A549 (cell line): ENCODE data around the gene MBNL1. TPM values are rescaled to one million over a fixed set of nuclear protein-coding genes. Genes with fewer than 3 reads are reported as not detected.

Experiments
- ATAC-seq, 2 experiments: fragments of 200-7000 bp in 1 of 2; fragments of >200 bp in 1 of 2; cut with Nextera tagmentation in 1 of 2; cut with Tn5 transposase in 1 of 2; 3 replicates each; pipeline versions ENCODE4 v1.8.0 to v1.9.1; 2018 to 2020; ENCODE audit warnings: mild to moderate bottlenecking in 1 of 2, moderate library complexity in 1 of 2
- CTCF ChIA-PET: fragments of 300-600 bp; sonication (Branson Sonifier 250); formaldehyde crosslinking; extraction: SDS; loops from one replicate; lab custom pipeline; 2021; ENCODE audit warnings: antibody characterized with exemption, inconsistent platforms; lab: Yijun Ruan, JAX
- POLR2A ChIA-PET: fragments of 350-600 bp; formaldehyde crosslinking; extraction: SDS; loops from one replicate; lab custom pipeline; 2021; ENCODE audit warnings: antibody characterized with exemption, inconsistent platforms; lab: Yijun Ruan, JAX
- DNase-seq, 2 experiments: peaks; one replicate each; pipeline versions ENCODE4 v3.0.0 to v3.0.0-alpha.2; 2011 to 2016; ENCODE audit warnings: low read depth in 1 of 2, low spot score in 1 of 2
- FAIRE-seq: peaks from 2 replicates; lab custom pipeline; 2011; peaks lifted over from hg19 to GRCh38; lab: Jason Lieb, UNC
- H3K27ac ChIP-seq, 2 experiments: fragments of >200 bp; sonication (Bioruptor Twin); formaldehyde crosslinking; 3 replicates each; pipeline ENCODE4 v1.5.1; 2016 to 2017
- H3K4me1 ChIP-seq: fragments of >200 bp; sonication (Bioruptor Twin); formaldehyde crosslinking; 3 replicates; pipeline ENCODE4 v1.6.1; 2016
- H3K4me2 ChIP-seq: fragments of >200 bp; sonication (Bioruptor Twin); formaldehyde crosslinking; 3 replicates; pipeline ENCODE4 v1.6.1; 2016
- H3K4me3 ChIP-seq: fragments of >200 bp; sonication (Bioruptor Twin); formaldehyde crosslinking; 3 replicates; pipeline ENCODE4 v1.5.1; 2016
- H3K9me3 ChIP-seq: fragments of >200 bp; sonication (Bioruptor Twin); formaldehyde crosslinking; 3 replicates; pipeline ENCODE4 v1.6.1; 2016
- BHLHE40 ChIP-seq: IDR thresholded peaks from 2 replicates; pipeline ENCODE4 v1.6.1; 2012; ENCODE audit warnings: low read depth, low read length, inconsistent platforms
- CTCF ChIP-seq: fragments of >200 bp; sonication (Bioruptor Twin); formaldehyde crosslinking; IDR thresholded peaks from 3 replicates; pipeline ENCODE4 v1.5.1; 2016
- ELK1 ChIP-seq: fragments of 150-350 bp; IDR thresholded peaks from 2 replicates; pipeline ENCODE4 v1.6.1; 2014; ENCODE audit warnings: low read depth, mild to moderate bottlenecking, low read length
- EP300 ChIP-seq, 2 experiments: fragments of >200 bp; sonication (Bioruptor Twin); formaldehyde crosslinking; IDR thresholded peaks; 2 replicates in 1 of 2; 3 replicates in 1 of 2; pipeline ENCODE4 v1.6.1; 2016 to 2017
- ESRRA ChIP-seq: fragments of 150-350 bp; IDR thresholded peaks from 2 replicates; pipeline ENCODE4 v1.6.1; 2014; ENCODE audit warnings: mild to moderate bottlenecking, low read length, borderline replicate concordance
- FOSL2 ChIP-seq, 2 experiments: fragments of 450-650 bp in 1 of 2; fragments of >200 bp in 1 of 2; sonication (Bioruptor Twin) in 1 of 2; formaldehyde crosslinking; IDR thresholded peaks; 2 replicates each; pipeline versions ENCODE4 v1.5.0 to v1.6.1; 2016 to 2020; ENCODE audit warnings: mild to moderate bottlenecking in 1 of 2, moderate library complexity in 1 of 2
- GATA3 ChIP-seq: IDR thresholded peaks from 2 replicates; pipeline ENCODE4 v1.6.1; 2012; ENCODE audit warnings: borderline replicate concordance
- HDAC2 ChIP-seq: fragments of 200-600 bp; sonication (generic); IDR thresholded peaks from 2 replicates; pipeline ENCODE4 v1.6.1; 2016
- HES2 ChIP-seq: fragments of >200 bp; sonication (Bioruptor Twin); formaldehyde crosslinking; IDR thresholded peaks from 2 replicates; pipeline ENCODE4 v1.6.1; 2016
- HEYL ChIP-seq: fragments of 250-450 bp; sonication (Bioruptor Pico); IDR thresholded peaks from 2 replicates; pipeline ENCODE4 v1.8.0; 2021; ENCODE audit warnings: mild to moderate bottlenecking, moderate library complexity
- HOXB5 ChIP-seq: fragments of 250-450 bp; sonication (Bioruptor Pico); IDR thresholded peaks from 2 replicates; pipeline ENCODE4 v1.5.0; 2020; ENCODE audit warnings: mild to moderate bottlenecking, moderate library complexity
- JUN ChIP-seq, 2 experiments: fragments of >200 bp; sonication (Bioruptor Twin); formaldehyde crosslinking; IDR thresholded peaks; 2 replicates in 1 of 2; 3 replicates in 1 of 2; pipeline ENCODE4 v1.6.1; 2016 to 2017
- JUNB ChIP-seq: fragments of >200 bp; sonication (Bioruptor Twin); formaldehyde crosslinking; IDR thresholded peaks from 2 replicates; pipeline ENCODE4 v1.6.1; 2016
- KDM1A ChIP-seq: fragments of 200-600 bp; sonication (generic); IDR thresholded peaks from 2 replicates; pipeline ENCODE4 v1.6.1; 2016; ENCODE audit warnings: low read depth, mild to moderate bottlenecking
- KDM5A ChIP-seq: fragments of 200-600 bp; sonication (generic); IDR thresholded peaks from 2 replicates; pipeline ENCODE4 v1.6.1; 2016; ENCODE audit warnings: antibody characterized with exemption, mild to moderate bottlenecking
- MAFK ChIP-seq: fragments of 450-650 bp; IDR thresholded peaks from 2 replicates; pipeline ENCODE4 v1.6.1; 2014; ENCODE audit not compliant: partially characterized antibody
- MAX ChIP-seq: IDR thresholded peaks from 2 replicates; pipeline ENCODE4 v1.6.1; 2012
- MAZ ChIP-seq: fragments of 150-350 bp; IDR thresholded peaks from 2 replicates; pipeline ENCODE4 v1.6.1; 2014; ENCODE audit warnings: antibody characterized with exemption, low read depth, low read length, borderline replicate concordance
- NFE2L2 ChIP-seq: fragments of 150-350 bp; conservative IDR thresholded peaks from 2 replicates; pipeline ENCODE4 v1.6.1; 2014; ENCODE audit warnings: low read length
- NPAS2 ChIP-seq: fragments of 250-450 bp; sonication (Bioruptor Pico); IDR thresholded peaks from 2 replicates; pipeline ENCODE4 v1.8.0; 2022; ENCODE audit warnings: mild to moderate bottlenecking, moderate library complexity, borderline replicate concordance
- NR3C1 ChIP-seq: fragments of >200 bp; sonication (Bioruptor Twin); formaldehyde crosslinking; IDR thresholded peaks from 3 replicates; pipeline ENCODE4 v1.6.1; 2017
- PHF8 ChIP-seq: fragments of 200-600 bp; sonication (generic); IDR thresholded peaks from 2 replicates; pipeline ENCODE4 v1.6.1; 2016; ENCODE audit warnings: low read depth, mild to moderate bottlenecking, antibody characterized with exemption, moderate library complexity, borderline replicate concordance
- RARB ChIP-seq: fragments of 250-450 bp; sonication (Bioruptor Pico); IDR thresholded peaks from 2 replicates; pipeline ENCODE4 v1.8.0; 2021; ENCODE audit warnings: mild to moderate bottlenecking, moderate library complexity
- REST ChIP-seq: fragments of 200-600 bp; sonication (generic); IDR thresholded peaks from 2 replicates; pipeline ENCODE4 v1.6.1; 2016; ENCODE audit warnings: antibody characterized with exemption, mild to moderate bottlenecking, moderate library complexity
- RFX5 ChIP-seq: fragments of 450-650 bp; IDR thresholded peaks from 2 replicates; pipeline ENCODE4 v1.7.1; 2014; ENCODE audit warnings: antibody characterized with exemption, mild to moderate bottlenecking, moderate library complexity
- RNF2 ChIP-seq: fragments of 200-600 bp; sonication (generic); IDR thresholded peaks from 2 replicates; pipeline ENCODE4 v1.6.1; 2016; ENCODE audit warnings: low read depth, mild to moderate bottlenecking, antibody characterized with exemption, moderate library complexity, borderline replicate concordance
- SREBF2 ChIP-seq: fragments of 450-650 bp; IDR thresholded peaks from 2 replicates; pipeline ENCODE4 v1.6.1; 2014; ENCODE audit warnings: mild to moderate bottlenecking, moderate library complexity
- TFCP2L1 ChIP-seq: fragments of 250-450 bp; sonication (Bioruptor Pico); IDR thresholded peaks from 2 replicates; pipeline ENCODE4 v1.5.0; 2021; ENCODE audit warnings: mild to moderate bottlenecking
- TP53 ChIP-seq: fragments of 250-450 bp; sonication (Bioruptor Pico); IDR thresholded peaks from 2 replicates; pipeline ENCODE4 v1.5.0; 2021; ENCODE audit warnings: mild to moderate bottlenecking, moderate library complexity
- ZNF302 ChIP-seq: fragments of 250-450 bp; sonication (Bioruptor Pico); IDR thresholded peaks from 2 replicates; pipeline ENCODE4 v1.9.0; 2021; ENCODE audit warnings: inconsistent platforms, mild to moderate bottlenecking, moderate library complexity
- ZSCAN20 ChIP-seq: fragments of 250-450 bp; sonication (Bioruptor Pico); IDR thresholded peaks from 2 replicates; pipeline ENCODE4 v1.8.0; 2022; ENCODE audit warnings: mild to moderate bottlenecking, moderate library complexity
- WGBS: methylation state at CpG from one replicate; pipeline ENCODE4 v1.1.6; 2017; ENCODE audit errors: missing lambda C conversion rate; 5-methylcytosine and 5-hydroxymethylcytosine counted together
- polyA plus RNA-seq, 4 experiments: library from polyadenylated mRNA; depleted of rRNA in 3 of 4; stranded (reverse); fragments of >200 nt; fragmentation: RNase III in 1 of 4; extraction: RNeasy Plus Mini Kit Qiagen cat#74134 plus additional on column Dnase treatment in 1 of 4; gene quantifications; 2 replicates in 3 of 4; 3 replicates in 1 of 4; pipeline ENCODE4 v1.2.3, GENCODE V29; 2011 to 2017

MBNL1 gene
- polyA plus RNA-seq, 2 of the 4 experiments (the other 2 are of a cell fraction) = 60.5 to 92.5 TPM

GRCh38 chr3:152295344-152295743 is 26.6 kb downstream of the MBNL1 start:
- ChIA-PET CTCF (interaction anchor here (1.5 kb wide), 1 partner anchor 10 kb away, joined by 3 read pairs; no protein-coding TSS in a partner anchor), POLR2A (no interaction called here)
- Histone ChIP-seq H3K4me2 (no peak overlapping the region), H3K4me1 (peaks cover 69% of the 10 kb centered on the region), H3K9me3 (no peaks in the 10 kb centered on the region), H3K4me3 (no peak overlapping the region), H3K27ac (no peak overlapping the region)
- 93% methylated on average over 1 of the region's 1 CpG for WGBS
- DNase-seq (no peak), FAIRE-seq (no peak), ATAC-seq (no peak)
- no peak for TF ChIP-seq ZNF302 (CRISPR knock-in tag)
- TF ChIP-seq RARB = no peak
- TF ChIP-seq HEYL (CRISPR knock-in tag) = no peak
- no peak for TF ChIP-seq NFE2L2
- TF ChIP-seq MAX = no peak
- TF ChIP-seq RFX5 = no peak
- no peak for TF ChIP-seq JUN (IDR thresholded peaks at IDR 0.05)
- TF ChIP-seq MAFK = no peak
- TF ChIP-seq HDAC2 = no peak
- TF ChIP-seq MAZ = no peak
- TF ChIP-seq ESRRA = no peak
- no peak for TF ChIP-seq PHF8
- TF ChIP-seq REST = no peak
- no peak for TF ChIP-seq EP300 (IDR thresholded peaks at IDR 0.05)
- TF ChIP-seq SREBF2 = no peak
- no peak for TF ChIP-seq HOXB5
- no peak for TF ChIP-seq GATA3
- TF ChIP-seq RNF2 = no peak
- TF ChIP-seq ELK1 = no peak
- TF ChIP-seq HES2 = no peak

- ATAC-seq (no peak), FAIRE-seq (no peak), DNase-seq (no peak)
- H3K4me1 ChIP-seq = peaks cover 74% of the 10 kb centered on the region
- TF ChIP-seq TFCP2L1 = no peak
- no peak for TF ChIP-seq JUNB
- no peak for TF ChIP-seq NPAS2
- no peak for TF ChIP-seq BHLHE40
- no peak for TF ChIP-seq KDM5A
- TF ChIP-seq ZSCAN20 (CRISPR knock-in tag) = no peak
- no peak for TF ChIP-seq NR3C1
- no peak for TF ChIP-seq KDM1A
- TF ChIP-seq CTCF = no peak
- TF ChIP-seq FOSL2 (IDR thresholded peaks at IDR 0.05) = no peak
- TF ChIP-seq FOSL2 (CRISPR knock-in tag; IDR thresholded peaks at IDR 0.05) = no peak
- TF ChIP-seq ESRRA = no peak
- TF ChIP-seq TP53 (CRISPR knock-in tag) = no peak
- H3K4me2 ChIP-seq = no peak overlapping the region
- ChIA-PET CTCF (interaction anchor here (1.5 kb wide), 1 partner anchor 10 kb away, joined by 3 read pairs; no protein-coding TSS in a partner anchor), POLR2A (no interaction called here)
- WGBS = 73% methylated on average over 1 of the region's 1 CpG
- H3K4me3 ChIP-seq = no peak overlapping the region
- no peak overlapping the region for H3K27ac ChIP-seq
- no peaks in the 10 kb centered on the region for H3K9me3 ChIP-seq
Measured at GRCh38 chr3:152295806-152296205, 27.1 kb downstream of the MBNL1 start.
